Coronary artery (tissue), 2 donors: ENCODE data around the gene HLA-E.
A peak's percentile ranks its signal among the peaks of the same experiment; 100 is the strongest.

Experiments
- DNase-seq: peaks from one replicate; pipeline ENCODE4 v3.0.0-alpha.2; 2017; ENCODE audit warnings: low spot score
- H3K27ac ChIP-seq, 2 donors: fragments of 200-600 bp; sonication (generic); one replicate each; pipeline ENCODE4 v1.5.1; 2016 to 2019
- H3K4me3 ChIP-seq: fragments of 200-600 bp; sonication (generic); 2 replicates; pipeline ENCODE4 v1.5.1; 2016; ENCODE audit warnings: mild to moderate bottlenecking, moderate library complexity
- TF ChIP-seq, protein P1 (sequence below): fragments of 200-600 bp; sonication (generic); IDR thresholded peaks from one replicate; pipeline ENCODE4 v1.5.1; 2019; ENCODE audit warnings: antibody characterized with exemption

The HLA-E gene

DNA sequence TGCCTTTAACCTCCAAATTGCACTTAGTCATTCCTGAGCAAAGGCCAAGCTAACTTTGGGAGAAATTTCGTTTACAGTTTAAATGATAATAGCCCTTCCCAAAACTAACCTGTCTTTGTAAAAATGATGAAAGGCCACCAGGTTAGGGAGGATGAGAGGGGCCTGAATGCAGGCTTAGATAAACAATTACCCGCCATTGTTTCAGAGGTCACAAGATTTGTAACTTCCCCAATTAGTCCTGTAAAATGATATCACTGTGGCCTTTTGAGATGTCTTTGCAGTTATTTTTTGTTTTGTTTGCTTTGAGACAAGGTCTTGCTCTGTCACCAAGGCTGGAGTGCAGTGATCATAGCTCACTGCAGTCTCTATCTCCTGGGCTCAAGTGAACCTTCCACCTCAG, 40.7 kb downstream of the HLA-E start:
- DNase-seq: no peak
- no peak overlapping the region for H3K27ac ChIP-seq
- H3K4me3 ChIP-seq: no peak overlapping the region
- TF ChIP-seq, protein P1, sequence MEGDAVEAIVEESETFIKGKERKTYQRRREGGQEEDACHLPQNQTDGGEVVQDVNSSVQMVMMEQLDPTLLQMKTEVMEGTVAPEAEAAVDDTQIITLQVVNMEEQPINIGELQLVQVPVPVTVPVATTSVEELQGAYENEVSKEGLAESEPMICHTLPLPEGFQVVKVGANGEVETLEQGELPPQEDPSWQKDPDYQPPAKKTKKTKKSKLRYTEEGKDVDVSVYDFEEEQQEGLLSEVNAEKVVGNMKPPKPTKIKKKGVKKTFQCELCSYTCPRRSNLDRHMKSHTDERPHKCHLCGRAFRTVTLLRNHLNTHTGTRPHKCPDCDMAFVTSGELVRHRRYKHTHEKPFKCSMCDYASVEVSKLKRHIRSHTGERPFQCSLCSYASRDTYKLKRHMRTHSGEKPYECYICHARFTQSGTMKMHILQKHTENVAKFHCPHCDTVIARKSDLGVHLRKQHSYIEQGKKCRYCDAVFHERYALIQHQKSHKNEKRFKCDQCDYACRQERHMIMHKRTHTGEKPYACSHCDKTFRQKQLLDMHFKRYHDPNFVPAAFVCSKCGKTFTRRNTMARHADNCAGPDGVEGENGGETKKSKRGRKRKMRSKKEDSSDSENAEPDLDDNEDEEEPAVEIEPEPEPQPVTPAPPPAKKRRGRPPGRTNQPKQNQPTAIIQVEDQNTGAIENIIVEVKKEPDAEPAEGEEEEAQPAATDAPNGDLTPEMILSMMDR: no peak

DNA sequence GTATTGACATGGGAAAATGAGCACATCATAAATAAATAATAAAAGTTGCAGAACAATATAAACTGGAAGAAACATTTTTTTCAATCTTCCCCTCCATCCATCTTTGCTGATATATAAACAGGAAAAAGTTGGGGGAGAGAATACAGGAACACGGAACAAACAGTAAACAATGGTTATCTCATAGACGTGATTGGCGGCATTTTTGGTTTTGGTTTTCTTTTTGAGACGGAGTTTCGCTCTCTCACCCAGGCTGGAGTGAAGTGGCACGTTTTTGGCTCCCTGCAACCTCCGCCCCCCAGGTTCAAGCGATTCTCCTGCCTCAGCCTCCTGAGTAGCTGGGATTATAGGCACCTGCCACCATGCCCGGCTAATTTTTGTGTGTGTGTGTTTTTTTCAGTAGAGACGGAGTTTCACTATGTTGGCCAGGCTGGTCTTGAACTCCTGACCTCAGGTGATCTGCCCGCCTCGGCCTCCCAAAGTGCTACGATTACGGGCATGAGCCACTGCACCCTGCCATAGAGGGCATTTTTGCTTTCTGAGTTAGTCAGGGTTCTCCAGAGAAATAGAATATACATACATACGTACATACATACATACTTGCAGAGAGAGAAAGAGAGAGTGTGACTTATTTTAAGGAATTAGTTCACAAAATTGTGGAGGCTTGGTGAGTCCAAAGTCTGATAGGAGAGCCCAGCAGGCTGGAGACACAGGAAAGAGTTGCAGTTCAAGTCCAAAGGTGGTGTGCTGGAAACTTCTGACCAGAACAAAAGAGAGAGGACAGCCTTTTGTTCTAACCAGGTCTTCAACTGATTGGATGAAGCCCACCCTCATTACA, 44.4 kb downstream of the HLA-E start:
- H3K4me3 ChIP-seq: no peak overlapping the region
- TF ChIP-seq, protein P1: no peak
- H3K27ac ChIP-seq: no peak overlapping the region
- no peak for DNase-seq

DNA sequence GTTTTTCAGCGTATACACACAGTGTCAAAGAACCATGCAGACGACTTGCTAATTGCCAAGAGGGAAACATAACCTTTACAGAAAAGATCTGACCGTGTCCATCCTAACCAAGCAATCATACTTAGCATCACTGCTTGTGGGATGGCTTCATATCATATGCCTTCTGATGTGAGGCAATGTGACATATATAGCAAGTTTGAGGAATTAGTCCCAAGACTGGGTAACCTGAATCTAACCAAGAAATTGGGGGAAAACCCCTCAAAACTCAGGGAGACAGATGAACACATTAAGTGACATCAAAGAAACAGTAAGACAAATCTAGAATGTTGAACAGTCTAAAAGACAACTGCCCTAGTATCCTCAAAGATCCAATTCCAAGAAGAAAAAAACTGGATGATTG, 48.6 kb downstream of the HLA-E start:
- DNase-seq: no peak
- H3K4me3 ChIP-seq: no peak overlapping the region
- no peak overlapping the region for H3K27ac ChIP-seq
- TF ChIP-seq, protein P1: no peak

DNA sequence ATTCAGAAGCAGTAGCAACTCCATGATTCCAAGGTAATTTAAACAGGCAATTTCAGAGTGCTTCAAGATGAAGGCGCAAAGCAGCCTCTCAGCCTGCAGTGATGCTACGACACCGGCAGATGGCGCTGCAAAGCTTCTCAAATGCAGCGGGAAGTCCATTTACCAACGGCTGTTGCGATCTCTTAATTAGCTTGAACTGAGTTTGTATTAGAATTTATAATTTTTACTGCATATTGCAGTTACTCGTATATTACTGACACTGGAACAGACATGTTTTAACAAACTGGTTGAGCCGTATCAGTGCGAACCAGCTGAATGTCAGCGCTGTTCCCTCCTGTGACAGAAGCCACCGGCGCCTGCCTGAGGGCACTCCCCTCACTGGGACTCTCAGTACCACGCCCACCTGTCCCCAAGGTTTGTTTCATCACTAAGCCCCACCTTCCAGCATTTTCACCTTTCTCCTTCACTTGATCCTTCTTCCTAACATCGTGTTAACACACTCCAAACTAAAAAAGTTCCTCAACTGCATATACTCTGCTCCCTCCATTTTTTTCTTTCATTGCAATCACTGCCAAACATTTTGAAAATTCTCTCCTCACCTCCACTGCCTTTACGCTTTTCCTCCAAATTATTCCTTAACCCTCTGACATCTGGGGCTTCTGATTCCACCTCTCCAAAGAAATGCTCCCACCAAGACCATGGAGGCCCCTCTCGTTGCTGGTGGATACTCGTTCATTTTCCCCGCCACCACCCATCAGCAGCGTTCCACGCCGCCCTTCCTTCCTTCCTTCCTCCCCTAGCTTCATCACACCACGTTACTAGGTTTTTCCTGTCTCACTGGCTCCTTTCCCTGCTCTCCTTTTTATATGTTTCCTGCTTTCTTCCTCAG, 52.5 kb downstream of the HLA-E start:
- Histone ChIP-seq H3K27ac (no peak overlapping the region), H3K4me3 (peak overlapping the region; percentile 56)

DNA sequence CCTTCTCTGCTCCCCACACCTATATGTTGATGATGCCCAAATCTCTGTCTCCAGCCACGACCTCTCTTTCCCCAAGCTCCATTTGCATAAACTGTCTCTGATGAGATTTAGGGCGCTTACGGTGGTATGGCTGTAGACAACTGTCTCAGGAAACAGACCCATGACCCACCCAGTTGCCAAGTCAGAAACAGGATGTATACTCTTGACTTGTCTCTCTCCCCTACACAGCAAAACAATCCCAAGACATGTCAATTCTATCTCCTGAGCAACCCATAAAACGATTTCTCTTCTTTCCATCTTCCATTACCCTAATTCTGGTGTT, 53.1 kb downstream of the HLA-E start:
- Histone ChIP-seq H3K27ac (no peak overlapping the region), H3K4me3 (no peak overlapping the region)
- no peak for DNase-seq

More for the DNA sequence above, 52.5 kb downstream of the HLA-E start:
- DNase-seq: no peak
- TF ChIP-seq, protein P1: peak; percentile 67

DNA sequence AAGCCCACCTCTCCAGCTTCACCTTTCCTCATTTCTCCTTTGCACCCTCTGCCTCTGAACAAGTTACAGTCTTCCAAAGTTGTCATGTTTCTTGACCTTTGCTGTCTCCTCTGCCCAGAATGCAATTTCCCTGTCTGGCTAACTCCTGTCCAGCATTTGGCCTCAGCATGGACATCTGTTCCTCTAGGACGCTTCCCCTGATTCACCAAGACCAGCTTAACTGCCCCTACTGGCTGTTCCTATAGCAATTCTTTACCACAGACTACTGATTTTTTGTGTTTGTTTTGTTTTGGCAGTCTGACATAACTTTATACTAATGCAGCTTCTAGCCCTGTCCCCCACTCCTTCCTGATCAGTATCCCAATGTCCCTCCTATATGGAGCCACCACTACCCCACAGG, 53.6 kb downstream of the HLA-E start:
- no peak for DNase-seq
- TF ChIP-seq, protein P1: no peak
- no peak overlapping the region for H3K27ac ChIP-seq
- H3K4me3 ChIP-seq: no peak overlapping the region

More for the DNA sequence above, 53.1 kb downstream of the HLA-E start:
- TF ChIP-seq, protein P1: no peak
